Fibroblast of the aortic adventitia (primary cell): Measurements from ENCODE around the gene TRAPPC8. TPM values are rescaled to one million over a fixed set of nuclear protein-coding genes. Genes with fewer than 3 reads are reported as not detected.

Experiments used
- DNase-seq: peaks from one replicate; pipeline ENCODE4 v3.0.0-alpha.2; 2010; ENCODE audit warnings: low read depth
- H3K4me3 ChIP-seq: 2 replicates; pipeline ENCODE4 v1.5.1; 2011; ENCODE audit warnings: low read depth, mild to moderate bottlenecking, control low read depth, low read length, moderate library complexity
- small RNA-seq: library from RNA; depleted of rRNA; stranded (forward); fragments of <200 nt; gene quantifications from one replicate; pipeline ENCODE3, GENCODE V24; 2012
- total RNA-seq: library from RNA; depleted of rRNA; stranded (reverse); fragments of >200 nt; gene quantifications from 2 replicates; pipeline ENCODE4 v1.2.3, GENCODE V29; 2012; ENCODE audit warnings: low replicate concordance
- TF ChIP-seq, protein P1 (sequence below): IDR thresholded peaks from 2 replicates; pipeline ENCODE4 v1.5.1; 2011; ENCODE audit warnings: mild to moderate bottlenecking, low read length, control low read depth, inconsistent platforms; ENCODE audit not compliant: insufficient read depth

Gene TRAPPC8
- total RNA-seq, 1 donor, result 48.5 TPM

DNA sequence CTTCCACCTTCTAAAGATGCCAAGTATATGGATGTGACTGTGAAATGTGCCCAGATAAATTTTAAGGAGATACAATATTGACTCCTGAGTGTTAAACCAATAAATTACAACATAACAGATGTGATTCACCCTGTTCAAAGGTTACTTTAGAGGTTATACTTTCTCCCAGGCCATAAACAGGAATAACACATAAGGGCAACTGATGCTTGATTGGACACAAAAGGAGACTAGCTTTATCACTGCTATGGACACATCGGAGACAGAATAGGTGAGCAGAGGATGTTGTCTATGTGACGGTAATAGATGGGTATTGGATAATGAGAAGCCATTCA lies 150.4 kb downstream of the TRAPPC8 start:
- no peak overlapping the region for H3K4me3 ChIP-seq
- no peak for DNase-seq
- TF ChIP-seq, protein P1, sequence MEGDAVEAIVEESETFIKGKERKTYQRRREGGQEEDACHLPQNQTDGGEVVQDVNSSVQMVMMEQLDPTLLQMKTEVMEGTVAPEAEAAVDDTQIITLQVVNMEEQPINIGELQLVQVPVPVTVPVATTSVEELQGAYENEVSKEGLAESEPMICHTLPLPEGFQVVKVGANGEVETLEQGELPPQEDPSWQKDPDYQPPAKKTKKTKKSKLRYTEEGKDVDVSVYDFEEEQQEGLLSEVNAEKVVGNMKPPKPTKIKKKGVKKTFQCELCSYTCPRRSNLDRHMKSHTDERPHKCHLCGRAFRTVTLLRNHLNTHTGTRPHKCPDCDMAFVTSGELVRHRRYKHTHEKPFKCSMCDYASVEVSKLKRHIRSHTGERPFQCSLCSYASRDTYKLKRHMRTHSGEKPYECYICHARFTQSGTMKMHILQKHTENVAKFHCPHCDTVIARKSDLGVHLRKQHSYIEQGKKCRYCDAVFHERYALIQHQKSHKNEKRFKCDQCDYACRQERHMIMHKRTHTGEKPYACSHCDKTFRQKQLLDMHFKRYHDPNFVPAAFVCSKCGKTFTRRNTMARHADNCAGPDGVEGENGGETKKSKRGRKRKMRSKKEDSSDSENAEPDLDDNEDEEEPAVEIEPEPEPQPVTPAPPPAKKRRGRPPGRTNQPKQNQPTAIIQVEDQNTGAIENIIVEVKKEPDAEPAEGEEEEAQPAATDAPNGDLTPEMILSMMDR, result no peak

DNA sequence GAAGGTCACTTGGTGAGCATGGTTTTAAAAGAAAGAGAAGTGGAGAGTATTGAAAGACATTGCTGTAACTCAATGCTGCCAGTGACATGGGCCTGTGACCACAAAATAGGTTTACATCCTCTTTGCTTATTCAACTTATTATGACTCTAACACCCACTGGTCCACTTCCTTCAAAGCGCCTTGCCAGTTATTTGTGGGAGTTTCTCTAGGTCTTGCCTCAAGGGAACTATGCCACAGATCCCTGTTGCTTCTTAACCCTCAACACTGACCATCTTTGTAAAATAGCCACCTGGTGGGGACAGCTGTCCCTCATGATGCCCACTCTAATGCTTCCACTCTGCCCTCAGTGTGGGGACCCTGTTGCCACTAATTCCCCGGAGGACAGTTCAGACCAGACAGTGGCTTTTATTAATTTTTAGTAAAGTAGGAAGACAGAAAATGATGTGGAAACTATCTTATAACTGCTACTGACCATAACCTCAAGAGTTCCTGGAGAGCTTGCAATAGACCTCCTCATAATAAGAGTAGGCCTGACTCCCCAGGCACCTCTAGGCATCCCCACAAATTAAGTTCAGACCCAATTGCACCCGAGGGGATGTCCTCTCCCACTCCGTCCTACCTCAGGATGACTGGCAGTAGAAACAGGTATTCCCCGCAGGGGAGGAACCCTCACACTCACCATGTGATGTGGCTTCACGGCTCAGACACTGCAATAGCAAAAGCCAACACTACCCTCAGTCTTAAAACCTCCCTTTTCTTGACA lies 150.9 kb downstream of the TRAPPC8 start:
- H3K4me3 ChIP-seq, result no peak overlapping the region
- TF ChIP-seq, protein P1, result no peak
- DNase-seq, result no peak

GRCh38 chr18:31789409-31789808 lies 153.5 kb downstream of the TRAPPC8 start:
- DNase-seq, result no peak
- H3K4me3 ChIP-seq, result no peak overlapping the region
- TF ChIP-seq, protein P1, result no peak

- H3K4me3 ChIP-seq, result no peak overlapping the region
- DNase-seq, result no peak
- TF ChIP-seq, protein P1, result no peak
Measured at GRCh38 chr18:31783059-31783458, 159.9 kb downstream of the TRAPPC8 start.

Small RNA genes within 50 kb of the gene (small RNA-seq; reads per million reads assigned to genes)
- not detected for gene RNU6-1050P

Other genes starting within 250 kb of the TRAPPC8 start
- not detected in 2 replicates for gene SLC25A52, start 182.2 kb downstream of the TRAPPC8 start, total RNA-seq
- 0.65 and 1.6 TPM in 2 replicates for gene RNF125, start 75.7 kb upstream of the TRAPPC8 start, total RNA-seq
- gene RNF138, start 148.7 kb upstream of the TRAPPC8 start, total RNA-seq, result 8.6 and 28.3 TPM in 2 replicates
- gene MEP1B, start 246.9 kb upstream of the TRAPPC8 start, total RNA-seq, result not detected in 2 replicates